ENCODE results near the gene TMEM41B.

Gene TMEM41B

DNA sequence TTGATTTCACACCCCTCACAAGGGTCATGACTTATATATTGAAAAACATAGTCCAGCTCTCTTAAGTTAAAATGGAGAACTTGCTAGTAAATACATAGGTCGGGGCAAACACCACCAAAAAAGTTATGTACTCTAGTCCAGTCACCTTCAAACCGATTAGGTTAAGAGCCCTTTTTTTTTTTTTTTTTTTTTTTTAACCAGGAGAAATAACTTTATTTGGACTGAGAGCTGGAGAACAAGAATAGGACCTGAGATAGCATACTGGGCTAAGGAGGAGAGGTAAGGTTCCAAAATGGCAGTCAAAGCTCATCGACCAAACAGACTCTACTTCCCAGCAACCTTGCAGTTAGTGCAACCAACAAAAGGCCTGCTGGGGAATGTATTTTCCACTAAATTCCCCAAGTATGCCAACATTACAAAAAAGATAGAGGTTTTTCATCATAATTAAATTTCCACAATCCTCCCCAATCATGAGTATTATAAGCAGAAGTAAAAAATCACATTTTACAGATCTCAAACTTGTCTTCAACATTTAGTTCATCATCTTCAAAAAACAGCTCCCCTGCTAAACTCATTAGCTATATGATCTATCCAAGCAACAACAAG is 3.8 kb downstream of the TMEM41B start:
- DNase-seq (ENCODE audit: low read depth in 3 of 3): no peak

DNA sequence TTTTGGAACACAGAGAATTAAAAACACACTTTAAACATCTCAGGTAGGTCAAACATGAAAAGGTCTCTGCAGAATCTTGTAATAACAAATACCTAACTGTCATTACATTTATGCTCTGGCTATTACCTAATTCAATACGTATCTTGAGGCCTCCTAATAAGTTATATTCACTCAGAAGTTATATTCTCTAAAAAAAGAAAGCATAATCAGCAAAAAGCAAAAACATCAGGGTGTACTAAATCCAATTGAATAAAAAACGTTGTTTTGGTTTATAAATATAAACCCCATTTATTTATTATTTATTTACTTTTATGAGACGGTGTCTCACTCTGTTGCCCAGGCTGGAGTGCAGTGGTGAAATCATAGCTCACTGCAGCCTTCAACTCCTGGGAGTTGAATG is 10.2 kb downstream of the TMEM41B start:
- no peak for DNase-seq (ENCODE audit: low read depth in 3 of 3)

DNA sequence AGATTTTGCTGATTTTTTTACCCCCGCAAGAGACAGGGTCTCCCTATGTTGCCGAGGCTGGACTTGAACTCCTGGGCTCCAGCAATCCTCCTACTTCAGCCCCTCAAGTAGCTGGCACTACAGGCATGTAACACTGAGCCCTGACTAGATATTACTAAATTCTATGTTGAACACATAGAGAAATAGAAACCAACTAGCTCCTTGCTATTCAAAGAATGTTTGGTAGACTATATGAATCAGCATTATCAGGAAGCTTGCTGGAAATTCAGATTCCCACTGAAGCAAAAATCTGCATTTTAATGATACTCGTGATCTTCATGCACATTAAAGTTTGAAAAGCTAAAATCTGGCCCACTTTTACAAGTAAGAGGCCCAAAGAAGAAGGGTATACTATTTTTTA is 11.9 kb downstream of the TMEM41B start:
- no peak for DNase-seq (ENCODE audit: low read depth in 3 of 3)

DNA sequence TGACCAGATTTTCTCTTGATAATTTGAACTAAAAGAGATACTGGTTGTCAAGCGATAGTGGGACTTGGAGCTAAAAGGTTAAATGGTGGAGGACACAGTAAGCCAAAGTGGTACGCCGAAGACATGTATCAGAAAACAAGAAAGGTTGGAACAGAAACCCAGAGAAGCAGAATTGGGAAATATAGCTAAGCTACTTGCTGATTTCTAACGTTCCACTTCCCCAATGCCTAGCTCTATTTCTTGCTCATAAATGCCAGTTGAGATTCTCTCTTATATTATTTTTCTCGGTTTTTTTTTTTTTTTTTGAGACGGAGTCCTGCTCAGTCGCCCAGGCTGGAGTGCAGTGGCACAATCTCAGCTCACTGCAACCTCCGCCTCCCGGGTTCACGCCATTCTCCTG is 12.7 kb downstream of the TMEM41B start:
- no peak for DNase-seq (ENCODE audit: low read depth in 3 of 3)

DNA sequence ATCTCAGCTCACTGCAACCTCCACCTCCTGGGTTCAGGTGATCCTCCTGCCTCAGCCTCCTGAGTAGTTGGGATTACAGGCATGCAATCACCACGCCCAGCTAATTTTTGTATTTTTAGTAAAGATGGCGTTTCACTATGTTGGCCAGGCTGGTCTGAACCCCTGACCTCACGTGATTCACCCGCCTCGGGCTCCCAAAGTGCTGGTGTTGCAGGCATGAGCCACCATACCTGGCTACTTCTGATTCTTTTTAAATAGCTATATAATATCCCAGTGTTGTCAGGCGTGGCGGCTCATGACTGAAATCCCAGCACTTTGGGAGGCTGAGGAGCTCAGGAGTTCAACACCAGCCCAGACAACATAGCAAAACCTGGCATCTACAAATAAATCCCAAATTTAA is 20.7 kb downstream of the TMEM41B start:
- DNase-seq (ENCODE audit: low read depth in 3 of 3): no peak

DNA sequence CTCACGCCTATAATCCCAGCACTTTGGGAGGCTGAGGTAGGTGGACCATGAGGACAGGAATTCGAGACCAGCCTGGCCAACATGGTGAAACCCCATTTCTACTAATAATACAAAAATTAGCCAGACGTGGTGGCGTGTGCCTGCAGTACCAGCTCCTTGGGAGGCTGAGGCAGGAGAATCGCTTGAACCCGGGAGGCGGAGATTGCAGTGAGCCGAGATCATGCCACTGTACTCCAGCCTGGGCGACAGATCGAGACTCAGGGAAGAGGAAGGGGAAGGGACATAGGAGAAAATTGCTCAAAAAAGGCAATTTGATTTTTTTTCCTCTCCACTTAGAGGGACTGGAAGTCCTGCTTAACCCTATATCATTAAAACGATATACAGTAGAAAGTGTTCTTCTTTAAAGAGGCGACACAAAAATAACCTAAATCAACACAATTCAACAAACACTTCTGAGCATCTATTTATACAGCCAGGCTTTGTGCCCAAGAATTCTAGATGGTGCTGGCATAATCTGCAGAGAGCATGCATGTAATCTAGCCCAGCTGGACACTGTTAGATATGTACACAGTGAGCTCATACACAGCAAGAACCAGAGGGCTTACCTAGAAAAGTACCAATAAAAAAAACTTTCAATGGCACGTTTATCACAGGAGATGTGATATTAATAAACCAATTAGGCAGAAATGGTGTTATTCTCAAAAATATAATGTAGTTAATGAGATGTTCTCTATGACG is 28.4 kb downstream of the TMEM41B start:
- no peak for DNase-seq (ENCODE audit: low read depth in 3 of 3)

GRCh38 chr11:9280655-9281301 is 33.6 kb downstream of the TMEM41B start:
- DNase-seq (ENCODE audit: low read depth in 3 of 3): peak in 2 of 3 donors; percentile 23 to 38

DNA sequence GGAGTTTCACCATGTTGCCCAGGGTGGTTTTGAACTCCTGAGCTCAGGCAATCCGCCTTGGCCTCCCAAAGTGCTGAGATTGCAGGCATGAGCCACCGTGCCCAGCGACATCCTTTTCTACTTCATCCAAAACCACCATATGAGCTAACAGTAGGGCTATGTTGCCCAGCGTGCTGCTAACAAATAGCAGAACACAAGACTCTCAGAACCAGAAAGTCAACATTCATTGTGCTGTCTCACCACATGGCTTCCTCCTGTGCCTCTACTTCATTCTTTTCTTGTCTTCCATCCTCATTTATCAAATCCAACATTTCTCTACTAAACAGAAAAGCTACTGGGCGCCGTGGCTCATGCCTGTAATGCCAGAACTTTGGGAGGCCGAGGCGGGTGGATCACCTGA is 37.2 kb downstream of the TMEM41B start:
- no peak for DNase-seq (ENCODE audit: low read depth in 3 of 3)

GRCh38 chr11:9276571-9276970 is 37.8 kb downstream of the TMEM41B start:
- no peak for DNase-seq (ENCODE audit: low read depth in 3 of 3)

- DNase-seq (ENCODE audit: low read depth in 3 of 3): no peak
These were observed 39.7 kb downstream of the TMEM41B start for GRCh38 chr11:9274499-9275258.

DNA sequence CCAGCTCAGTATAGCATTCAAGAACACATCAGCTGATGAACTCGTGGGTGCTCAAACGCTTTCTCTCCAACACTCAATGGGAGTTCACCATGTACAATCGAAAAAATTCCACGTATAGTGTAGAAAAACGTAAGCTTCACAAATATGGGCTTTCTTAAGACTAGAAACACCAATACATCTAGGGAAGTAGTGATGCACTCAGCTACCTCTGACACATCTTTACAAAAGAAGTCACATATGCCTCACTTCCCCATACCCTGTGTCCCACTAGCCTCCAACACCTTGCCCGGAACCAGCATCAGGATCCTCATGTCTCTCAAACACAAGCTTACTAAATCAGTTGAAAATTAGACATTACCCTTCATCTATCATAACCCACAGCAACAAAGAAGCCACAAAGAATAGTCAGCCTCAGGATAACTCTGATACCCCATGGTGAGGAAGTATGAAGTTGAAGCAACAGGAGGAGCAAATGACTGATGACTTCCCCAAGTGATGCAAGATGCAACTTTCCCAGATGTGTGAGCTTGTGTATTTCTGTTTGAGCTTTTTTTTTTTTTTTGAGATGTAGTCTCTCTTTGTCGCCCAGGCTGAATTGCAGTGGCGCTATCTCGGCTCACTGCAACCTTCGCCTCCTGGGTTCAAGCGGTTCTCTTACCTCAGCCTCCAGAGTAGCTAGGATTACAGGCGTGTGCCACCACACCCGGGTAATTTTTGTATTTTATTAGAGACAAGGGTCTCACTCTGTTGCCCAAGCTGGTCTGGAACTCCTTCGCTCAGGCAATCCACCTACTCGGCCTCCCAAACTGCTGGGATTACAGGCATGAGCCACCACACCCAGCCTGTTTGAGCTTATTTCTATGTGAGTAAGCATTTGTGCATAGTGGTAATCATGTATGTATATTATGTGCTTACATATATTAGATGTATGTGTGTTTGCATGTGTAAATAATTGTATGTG is 40.7 kb downstream of the TMEM41B start:
- no peak for DNase-seq (ENCODE audit: low read depth in 3 of 3)

DNA sequence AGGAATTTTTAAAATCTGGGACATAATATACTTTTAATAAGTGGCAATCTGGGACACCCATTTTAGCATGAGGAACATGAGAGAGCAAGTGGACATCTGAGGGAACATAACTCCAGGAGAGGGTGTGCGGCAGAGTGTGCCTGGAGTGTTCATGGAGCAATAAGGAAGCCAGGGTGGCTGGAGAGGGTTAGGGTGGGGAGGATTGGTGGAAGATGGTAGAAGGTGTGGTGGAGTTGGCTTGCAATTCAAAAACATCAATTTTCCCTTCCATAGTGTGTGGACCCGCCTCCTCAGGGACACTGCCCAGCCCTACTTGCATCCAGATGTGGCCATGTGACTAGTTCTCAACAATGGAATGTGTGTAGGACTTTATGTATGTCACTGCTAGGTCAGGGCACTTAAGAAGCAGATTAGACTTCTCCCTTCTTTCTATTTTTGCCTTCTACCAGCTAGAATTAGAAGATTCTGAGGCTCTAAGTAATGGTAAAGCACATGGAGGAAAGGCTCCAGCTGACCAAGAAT is 44.8 kb downstream of the TMEM41B start:
- DNase-seq (ENCODE audit: low read depth in 3 of 3): no peak

- no peak for DNase-seq (ENCODE audit: low read depth in 3 of 3)
These were observed 46.7 kb downstream of the TMEM41B start for GRCh38 chr11:9267680-9268079.

DNA sequence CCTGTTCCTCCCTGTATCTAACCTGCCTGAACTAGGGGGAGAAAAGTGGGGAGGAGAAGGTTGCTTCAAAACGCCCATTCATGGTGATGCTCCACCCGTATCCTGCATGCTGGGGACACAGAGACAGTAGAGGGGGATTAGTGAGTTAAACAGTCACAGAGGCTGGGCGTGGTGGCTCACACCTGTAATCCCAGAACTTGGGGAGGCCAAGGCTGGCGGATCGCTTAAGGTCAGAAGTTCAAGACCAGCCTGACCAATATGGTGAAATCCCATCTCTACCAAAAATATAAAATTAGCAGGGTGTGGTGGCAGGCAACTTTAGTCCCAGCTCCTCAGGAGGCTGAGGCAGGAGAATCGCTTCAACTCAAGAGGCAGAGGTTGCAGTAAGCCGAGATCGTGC is 47.5 kb downstream of the TMEM41B start:
- no peak for DNase-seq (ENCODE audit: low read depth in 3 of 3)

GRCh38 chr11:9266132-9266736 is 48.2 kb downstream of the TMEM41B start:
- no peak for DNase-seq (ENCODE audit: low read depth in 3 of 3)

- peak in 2 of 3 donors; percentile 30 to 45 for DNase-seq (ENCODE audit: low read depth in 3 of 3)
These were observed 48.9 kb downstream of the TMEM41B start, which contains the start of gene DENND5A for GRCh38 chr11:9265211-9266131. TSS of gene DENND5A (minus strand) at chr11:9265350. CDS start at chr11:9265069, 281 bp downstream.

- DNase-seq (ENCODE audit: low read depth in 3 of 3): peak in 2 of 3 donors; percentile 23 to 25
These were observed 49.8 kb downstream of the TMEM41B start for GRCh38 chr11:9264316-9265210.

DNA sequence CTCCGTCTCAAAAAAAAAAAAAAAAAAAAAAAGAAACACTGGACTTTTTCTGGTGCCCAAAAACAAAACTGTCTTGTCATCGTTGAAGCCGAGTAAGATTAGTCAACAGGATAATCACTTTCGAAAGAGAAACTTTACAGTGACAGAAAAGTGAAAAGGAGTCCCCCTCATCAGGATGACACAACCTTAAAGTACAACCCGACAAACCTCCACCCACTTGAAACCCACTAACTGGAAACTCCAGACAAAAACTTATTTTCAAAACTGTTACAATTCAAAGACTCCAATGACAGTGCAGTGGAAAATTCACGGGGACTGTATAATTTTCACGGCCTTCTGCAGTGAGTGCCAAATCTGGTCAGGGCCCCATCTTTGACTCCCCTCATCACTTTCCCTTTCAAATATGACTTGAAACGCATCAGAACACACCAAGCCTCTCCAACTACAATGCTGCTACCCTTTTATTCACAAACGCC is 50.5 kb downstream of the TMEM41B start:
- peak; percentile 37 to 45 (median 43) for DNase-seq (ENCODE audit: low read depth in 3 of 3)

Measured in stimulated activated CD4-positive, alpha-beta T cell treated with anti-CD3 and anti-CD28 coated beads, TNF-alpha, amount 100 ng/mL, for 48 hours (primary cell).